GM18870 (cell line): ENCODE measurements around the gene MPV17L.
"Not testable (repeated sequence)": the region's sequence is repeated elsewhere in the genome, so short reads cannot be mapped to it uniquely, and the experiment has no call there.

Experiments used
- ATAC-seq: cut with Tn5 transposase; IDR thresholded peaks from one replicate; pipeline ENCODE4 v1.9.1; 2021; ENCODE audit warnings: moderate library complexity; ENCODE audit not compliant: unreplicated experiment

The MPV17L gene

DNA sequence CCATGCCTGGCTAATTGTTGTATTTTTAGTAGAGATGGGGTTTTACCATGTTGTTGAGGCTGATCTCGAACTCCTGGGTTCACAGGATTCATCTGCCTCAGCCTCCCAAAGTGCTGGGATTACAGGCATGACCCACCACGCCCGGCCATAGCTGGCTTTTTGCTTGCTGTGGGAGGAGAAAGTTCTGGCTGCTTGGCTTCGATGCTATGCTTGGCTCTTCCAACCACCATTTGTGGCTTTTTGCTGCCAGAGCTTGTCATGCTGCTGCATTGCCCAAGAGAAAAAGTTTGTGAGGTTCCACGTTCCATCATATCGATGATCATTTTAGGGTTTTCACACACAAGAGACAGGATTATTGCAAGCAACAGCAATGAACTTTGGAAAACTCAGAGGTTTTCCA lies 55.1 kb downstream of the MPV17L start:
- ATAC-seq: no peak

GRCh38 chr16:15451098-15451731 lies 55.7 kb downstream of the MPV17L start:
- ATAC-seq: no peak

GRCh38 chr16:15452246-15452855 lies 56.8 kb downstream of the MPV17L start:
- ATAC-seq: no peak

- not testable (repeated sequence) for ATAC-seq
These were observed 57.7 kb downstream of the MPV17L start for GRCh38 chr16:15453296-15453695.

GRCh38 chr16:15454933-15455332 lies 59.4 kb downstream of the MPV17L start:
- ATAC-seq: not testable (repeated sequence)

- no peak for ATAC-seq
These were observed 61.8 kb downstream of the MPV17L start for GRCh38 chr16:15457400-15457799.

DNA sequence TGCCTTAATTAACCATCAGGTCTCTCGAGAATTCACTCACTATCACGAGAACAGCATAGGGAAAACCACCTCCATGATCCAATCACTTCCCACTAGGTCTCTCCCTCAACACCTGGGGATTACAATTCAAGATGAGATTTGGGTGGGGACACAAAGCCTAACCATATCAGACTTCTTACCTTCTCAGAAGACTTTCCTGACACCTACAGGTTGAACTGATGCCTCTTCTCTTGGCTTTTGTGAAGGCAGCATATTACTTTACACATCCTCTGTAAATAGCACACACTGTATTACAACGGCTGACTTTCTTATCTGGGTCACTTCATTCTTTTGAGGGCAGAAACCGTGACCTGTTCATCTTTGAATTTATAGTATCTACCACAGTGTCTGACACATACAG lies 62.4 kb downstream of the MPV17L start:
- no peak for ATAC-seq

DNA sequence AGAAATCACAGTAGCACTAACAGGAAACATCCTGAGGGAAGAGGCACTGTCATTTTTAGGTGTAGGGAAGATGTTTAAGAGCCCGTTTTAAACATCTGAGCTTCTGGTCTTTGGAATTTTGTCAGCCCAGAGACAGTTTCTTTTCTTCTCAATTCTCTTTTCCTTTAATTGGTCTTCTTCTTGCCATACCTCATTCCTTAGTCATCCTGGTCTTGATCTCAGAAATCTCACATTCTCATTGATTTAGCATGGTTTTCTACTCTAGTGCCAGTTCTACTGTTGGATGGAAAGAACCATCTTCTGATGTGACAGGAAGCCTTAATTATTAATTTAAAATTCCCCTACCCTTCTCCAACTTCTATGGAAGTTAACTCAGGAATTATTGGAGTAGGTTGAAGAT lies 64.2 kb downstream of the MPV17L start:
- ATAC-seq: no peak

DNA sequence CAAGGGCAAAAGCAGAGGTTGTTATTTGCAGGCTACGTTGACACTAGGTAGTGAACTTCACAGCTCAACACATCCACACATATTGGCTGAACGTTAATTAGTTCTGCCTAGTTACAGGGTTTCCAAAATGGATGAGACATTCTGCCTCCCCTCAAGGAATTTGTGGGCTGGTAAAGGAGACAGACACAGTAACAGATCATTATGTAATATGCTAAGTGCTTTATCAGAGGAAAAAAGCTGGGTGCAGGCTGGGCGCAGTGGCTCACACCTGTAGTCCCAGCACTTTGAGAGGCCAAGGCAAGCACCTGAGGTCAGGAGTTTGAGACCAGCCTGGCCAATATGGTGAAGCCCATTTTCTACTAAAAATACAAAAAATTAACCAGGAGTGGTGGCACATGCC lies 65.0 kb downstream of the MPV17L start:
- no peak for ATAC-seq

DNA sequence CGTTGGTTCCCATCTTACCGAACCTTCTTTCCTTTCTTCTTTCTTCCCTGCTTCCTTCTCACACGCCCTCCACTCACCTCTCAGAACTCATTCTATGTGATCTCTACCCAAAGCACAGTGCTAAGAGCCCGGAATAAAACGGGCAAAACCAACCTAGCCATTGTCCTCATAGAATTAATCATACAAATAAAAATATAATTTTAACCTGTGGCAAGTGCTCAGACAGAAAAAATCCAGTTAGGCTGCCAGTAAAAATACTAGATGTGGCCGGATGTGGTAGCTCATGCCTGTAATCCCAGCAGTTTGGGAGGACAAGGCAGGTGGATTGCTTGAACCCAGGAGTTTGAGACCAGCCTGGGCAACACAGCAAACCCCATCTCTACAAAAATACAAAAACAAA lies 65.8 kb downstream of the MPV17L start:
- no peak for ATAC-seq
